ENCODE data around the gene FAM120B. TPM values are rescaled to one million over a fixed set of nuclear protein-coding genes. Genes with fewer than 3 reads are reported as not detected.

The FAM120B gene
- total RNA-seq, 4 donors from 2014 or later, result 10.7 to 17.0 (median 13.5) TPM

DNA sequence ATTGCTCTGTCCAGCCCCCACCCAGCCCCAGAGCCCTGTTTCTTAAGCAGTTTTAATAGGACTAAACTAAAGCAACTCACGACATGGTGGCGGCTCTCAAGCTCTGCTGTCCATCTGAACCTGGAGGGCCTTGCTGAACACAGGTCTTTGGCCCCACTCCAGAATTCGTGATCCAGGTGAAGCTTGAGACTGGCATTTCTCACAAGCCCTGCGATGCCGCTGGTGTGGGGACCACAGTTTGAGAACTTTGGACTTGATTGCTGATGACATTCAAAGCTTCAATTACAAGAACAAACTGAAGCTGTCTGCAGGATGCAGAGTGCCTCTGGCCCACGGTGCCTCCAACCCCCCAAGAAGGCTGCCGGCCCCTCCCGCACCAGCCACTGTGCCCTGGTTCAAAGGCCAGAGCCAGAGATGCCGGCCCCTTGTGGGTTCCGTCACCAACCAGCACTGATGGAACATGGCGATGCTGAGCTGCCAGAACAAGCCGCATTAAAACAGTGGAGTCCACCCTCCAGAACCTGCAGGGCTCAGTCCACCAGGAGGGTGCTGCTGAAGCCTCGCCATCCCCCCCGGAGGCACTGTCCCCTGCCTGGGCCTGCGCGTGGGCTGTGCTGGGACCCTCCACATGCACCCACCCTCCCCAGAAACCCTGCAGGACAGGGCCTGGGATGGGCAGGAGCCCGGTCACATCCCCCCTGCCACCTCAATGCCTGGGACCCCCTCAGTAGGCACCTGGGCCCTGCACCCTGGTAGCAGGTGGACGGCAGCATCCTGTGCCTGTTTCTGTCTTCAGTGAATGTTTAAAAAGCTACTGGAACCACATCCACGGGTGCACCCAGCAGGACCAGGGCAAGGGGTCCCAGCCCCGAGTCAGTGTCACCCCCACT is 145.4 kb downstream of the FAM120B start:
- Histone ChIP-seq H3K36me3 (no peaks in the 10 kb centered on the region), H3K4me3 (no peak overlapping the region), H3K4me1 (no peaks in the 10 kb centered on the region), H3K9me3 (no peaks in the 10 kb centered on the region), H3K27me3 (no peaks in the 10 kb centered on the region), H3K27ac (no peak overlapping the region)
- ATAC-seq (no peak), DNase-seq (no peak)
- in situ Hi-C loops (cut with MboI; ENCODE audit: low sequenced_read_pairs in 4 of 4), result no loop called here
- TF ChIP-seq POLR2A (IDR thresholded peaks at IDR 0.05) (no peak), CTCF (IDR thresholded peaks at IDR 0.05 in 4 of 5, conservative IDR thresholded peaks at IDR 0.05 in 1 of 5) (no peak)
- intact Hi-C loops (cut with DNase I; ENCODE audit: low total_unique reads), result no loop called here

DNA sequence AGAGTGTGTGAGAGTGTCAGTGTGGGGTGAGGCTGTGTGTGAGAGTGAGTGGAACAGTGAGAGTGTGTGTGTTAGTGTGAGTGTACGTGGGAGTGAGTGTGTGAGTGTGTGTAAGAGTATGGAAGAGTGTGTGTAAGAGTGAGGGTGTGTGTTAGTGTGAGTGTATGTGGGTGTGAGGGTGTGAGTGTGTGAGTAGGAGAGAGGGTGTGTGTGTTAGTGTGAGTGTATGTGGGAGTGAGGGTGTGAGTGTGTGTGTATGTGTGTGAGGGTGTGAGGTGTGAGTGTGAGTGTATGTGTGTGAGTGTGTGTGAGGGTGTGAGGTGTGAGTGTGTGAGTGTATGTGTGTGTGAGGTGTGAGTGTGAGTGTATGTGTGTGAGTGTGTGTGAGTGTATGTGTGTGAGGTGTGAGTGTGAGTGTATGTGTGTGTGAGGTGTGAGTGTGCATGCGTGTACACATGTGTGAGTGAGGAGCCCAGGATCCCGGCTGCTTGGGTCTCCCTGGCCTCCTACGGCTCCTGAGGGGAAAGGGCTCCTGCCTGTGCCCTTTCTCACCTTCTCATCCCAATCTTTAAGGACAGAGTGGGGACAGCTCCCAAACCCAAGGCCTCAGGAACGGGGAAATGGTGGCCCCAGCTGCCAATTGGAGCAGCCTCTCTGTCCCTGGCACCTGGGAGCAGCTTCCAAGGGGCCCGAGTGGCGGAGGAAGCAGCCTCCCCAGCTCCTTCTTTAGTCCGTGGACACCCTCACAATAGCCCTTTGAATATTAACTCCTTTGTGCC is 146.4 kb downstream of the FAM120B start:
- DNase-seq (no peak), ATAC-seq (peak in 1 of 2 donors; percentile 15)
- TF ChIP-seq CTCF (IDR thresholded peaks at IDR 0.05 in 4 of 5, conservative IDR thresholded peaks at IDR 0.05 in 1 of 5), result no peak
- TF ChIP-seq POLR2A (IDR thresholded peaks at IDR 0.05), result no peak
- H3K27me3 ChIP-seq, result no peaks in the 10 kb centered on the region
- H3K27ac ChIP-seq, result no peak overlapping the region
- in situ Hi-C loops (cut with MboI; ENCODE audit: low sequenced_read_pairs in 4 of 4), result no loop called here
- H3K36me3 ChIP-seq, result no peaks in the 10 kb centered on the region
- H3K9me3 ChIP-seq, result no peaks in the 10 kb centered on the region
- intact Hi-C loops (cut with DNase I; ENCODE audit: low total_unique reads), result no loop called here
- no peak overlapping the region for H3K4me3 ChIP-seq
- H3K4me1 ChIP-seq, result no peaks in the 10 kb centered on the region

- Histone ChIP-seq H3K4me1 (no peaks in the 10 kb centered on the region), H3K36me3 (no peaks in the 10 kb centered on the region), H3K4me3 (no peak overlapping the region), H3K9me3 (no peaks in the 10 kb centered on the region), H3K27ac (no peak overlapping the region), H3K27me3 (no peaks in the 10 kb centered on the region)
- intact Hi-C loops (cut with DNase I; ENCODE audit: low total_unique reads) (no loop called here), in situ Hi-C loops (cut with MboI; ENCODE audit: low sequenced_read_pairs in 4 of 4) (no loop called here)
- ATAC-seq (no peak), DNase-seq (no peak)
- no peak for TF ChIP-seq POLR2A (IDR thresholded peaks at IDR 0.05)
- no peak for TF ChIP-seq CTCF (IDR thresholded peaks at IDR 0.05 in 4 of 5, conservative IDR thresholded peaks at IDR 0.05 in 1 of 5)
Observed at GRCh38 chr6:170453586-170454511, 147.3 kb downstream of the FAM120B start.

- no peaks in the 10 kb centered on the region for H3K27me3 ChIP-seq
- H3K36me3 ChIP-seq, result no peaks in the 10 kb centered on the region
- in situ Hi-C loops (cut with MboI; ENCODE audit: low sequenced_read_pairs in 4 of 4) (no loop called here), intact Hi-C loops (cut with DNase I; ENCODE audit: low total_unique reads) (no loop called here)
- ATAC-seq (no peak), DNase-seq (no peak)
- H3K4me1 ChIP-seq, result no peaks in the 10 kb centered on the region
- no peak overlapping the region for H3K4me3 ChIP-seq
- H3K9me3 ChIP-seq, result no peaks in the 10 kb centered on the region
- no peak for TF ChIP-seq CTCF (IDR thresholded peaks at IDR 0.05 in 4 of 5, conservative IDR thresholded peaks at IDR 0.05 in 1 of 5)
- no peak for TF ChIP-seq POLR2A (IDR thresholded peaks at IDR 0.05)
- H3K27ac ChIP-seq, result no peak overlapping the region
Observed at GRCh38 chr6:170454512-170455285, 148.1 kb downstream of the FAM120B start.

Data from gastrocnemius medialis (tissue), 4 donors.